ENCODE data around the gene AKTIP.

- TF ChIP-seq POLR2AphosphoS5 (IDR thresholded peaks at IDR 0.05; ENCODE audit: low read depth, low read length): no peak
- no peak for TF ChIP-seq POLR2A (IDR thresholded peaks at IDR 0.05; ENCODE audit: low read depth, low read length)
- no peak for TF ChIP-seq TAF1 (IDR thresholded peaks at IDR 0.05; ENCODE audit: low read depth, low read length)
- no peak for TF ChIP-seq PAX5 (IDR thresholded peaks at IDR 0.05; ENCODE audit: insufficient read depth, low read length, severe bottlenecking)
- TF ChIP-seq SPI1 (IDR thresholded peaks at IDR 0.05; ENCODE audit: low read depth, low read length): no peak
These were observed 31.2 kb upstream of the AKTIP start for GRCh38 chr16:53534206-53534605.
